SU-DHL-6 (cell line): ENCODE data around the gene CBX7.

ENCODE experiments used
- EZH2phosphoT487 ChIP-seq: fragments of 200-600 bp; sonication (generic), shearing (Covaris generic); conservative IDR thresholded peaks from 2 replicates; pipeline ENCODE4 v1.6.1; 2018; ENCODE audit warnings: mild to moderate bottlenecking, antibody characterized with exemption, low read length, moderate library complexity, mixed read lengths
- TF ChIP-seq, protein P1 (sequence below): fragments of 200-600 bp; sonication (generic); IDR thresholded peaks from one replicate; pipeline ENCODE4 v1.5.1; 2017; ENCODE audit warnings: antibody characterized with exemption, mild to moderate bottlenecking, low read length, moderate library complexity; ENCODE audit not compliant: insufficient read depth, poor library complexity, severe bottlenecking

DNA sequence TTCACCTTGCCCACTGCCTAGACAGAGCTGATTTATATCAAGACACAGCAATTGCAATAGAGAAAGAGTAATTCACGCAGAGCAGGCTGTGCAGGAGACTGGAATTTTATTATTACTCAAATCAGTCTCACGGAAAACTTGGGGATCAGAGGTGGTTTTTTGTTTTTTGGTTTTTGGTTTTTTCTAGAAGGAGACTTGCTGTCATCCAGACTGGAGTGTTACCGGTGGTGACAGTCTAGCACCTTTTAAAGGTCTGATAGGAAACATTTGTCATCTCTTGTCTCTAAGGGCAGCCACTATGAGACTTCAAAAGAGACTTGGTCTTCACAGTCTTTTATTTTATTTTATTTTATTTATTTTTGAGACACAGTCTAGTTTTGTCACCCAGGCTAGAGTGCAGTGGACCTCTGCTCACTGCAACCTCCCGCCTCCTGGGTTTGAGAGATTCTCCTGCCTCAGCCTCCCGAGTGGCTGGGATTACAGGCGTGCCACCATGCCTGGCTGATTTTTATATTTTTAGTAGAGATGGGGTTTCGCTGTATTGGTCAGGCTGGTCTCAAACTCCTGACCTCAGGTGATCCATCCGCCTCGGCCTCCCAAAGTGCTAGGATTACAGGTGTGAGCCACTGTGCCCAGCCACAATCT is 36.4 kb downstream of the CBX7 start:
- TF ChIP-seq, protein P1, sequence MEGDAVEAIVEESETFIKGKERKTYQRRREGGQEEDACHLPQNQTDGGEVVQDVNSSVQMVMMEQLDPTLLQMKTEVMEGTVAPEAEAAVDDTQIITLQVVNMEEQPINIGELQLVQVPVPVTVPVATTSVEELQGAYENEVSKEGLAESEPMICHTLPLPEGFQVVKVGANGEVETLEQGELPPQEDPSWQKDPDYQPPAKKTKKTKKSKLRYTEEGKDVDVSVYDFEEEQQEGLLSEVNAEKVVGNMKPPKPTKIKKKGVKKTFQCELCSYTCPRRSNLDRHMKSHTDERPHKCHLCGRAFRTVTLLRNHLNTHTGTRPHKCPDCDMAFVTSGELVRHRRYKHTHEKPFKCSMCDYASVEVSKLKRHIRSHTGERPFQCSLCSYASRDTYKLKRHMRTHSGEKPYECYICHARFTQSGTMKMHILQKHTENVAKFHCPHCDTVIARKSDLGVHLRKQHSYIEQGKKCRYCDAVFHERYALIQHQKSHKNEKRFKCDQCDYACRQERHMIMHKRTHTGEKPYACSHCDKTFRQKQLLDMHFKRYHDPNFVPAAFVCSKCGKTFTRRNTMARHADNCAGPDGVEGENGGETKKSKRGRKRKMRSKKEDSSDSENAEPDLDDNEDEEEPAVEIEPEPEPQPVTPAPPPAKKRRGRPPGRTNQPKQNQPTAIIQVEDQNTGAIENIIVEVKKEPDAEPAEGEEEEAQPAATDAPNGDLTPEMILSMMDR = no peak
- TF ChIP-seq EZH2phosphoT487 = no peak
